Dendritic cell treated with granulocyte-macrophage colony-stimulating factor and Interleukin-4, amounts not matched to agents 40 ng/mL and 50 ng/mL, for 4 days (primary cell): ENCODE results near the gene NCAM2.
"Not testable (repeated sequence)": the region's sequence is repeated elsewhere in the genome, so short reads cannot be mapped to it uniquely, and the experiment has no call there.

ENCODE experiments used
- H3K27ac Mint-ChIP-seq: one replicate; pipeline ENCODE4 v1.8.0; 2022; ENCODE audit warnings: mild to moderate bottlenecking, mixed read lengths
- H3K27me3 Mint-ChIP-seq: one replicate; pipeline ENCODE4 v1.8.0; 2022; ENCODE audit warnings: mild to moderate bottlenecking, mixed read lengths
- H3K36me3 Mint-ChIP-seq: one replicate; pipeline ENCODE4 v1.8.0; 2022; ENCODE audit warnings: low read depth, mixed read lengths
- H3K4me1 Mint-ChIP-seq: one replicate; pipeline ENCODE4 v1.8.0; 2022; ENCODE audit warnings: low read depth, mixed read lengths
- H3K4me3 Mint-ChIP-seq: one replicate; pipeline ENCODE4 v1.8.0; 2022; ENCODE audit warnings: mild to moderate bottlenecking, moderate library complexity, mixed read lengths
- H3K9me3 Mint-ChIP-seq: one replicate; pipeline ENCODE4 v1.8.0; 2022; ENCODE audit warnings: mixed read lengths
- intact Hi-C: fragments of 100-400 bp; cut with micrococcal nuclease; formaldehyde crosslinking; loops from one replicate; pipeline ENCODE4 v1.15.0; 2022

Gene NCAM2

GRCh38 chr21:21341041-21341440 lies 342.8 kb downstream of the NCAM2 start:
- Mint-ChIP-seq H3K4me3 (no peak overlapping the region), H3K36me3 (no peaks in the 10 kb centered on the region), H3K9me3 (peaks cover 26% of the 10 kb centered on the region), H3K4me1 (no peaks in the 10 kb centered on the region), H3K27me3 (no peaks in the 10 kb centered on the region), H3K27ac (no peak overlapping the region)
- intact Hi-C loops: no loop called here

DNA sequence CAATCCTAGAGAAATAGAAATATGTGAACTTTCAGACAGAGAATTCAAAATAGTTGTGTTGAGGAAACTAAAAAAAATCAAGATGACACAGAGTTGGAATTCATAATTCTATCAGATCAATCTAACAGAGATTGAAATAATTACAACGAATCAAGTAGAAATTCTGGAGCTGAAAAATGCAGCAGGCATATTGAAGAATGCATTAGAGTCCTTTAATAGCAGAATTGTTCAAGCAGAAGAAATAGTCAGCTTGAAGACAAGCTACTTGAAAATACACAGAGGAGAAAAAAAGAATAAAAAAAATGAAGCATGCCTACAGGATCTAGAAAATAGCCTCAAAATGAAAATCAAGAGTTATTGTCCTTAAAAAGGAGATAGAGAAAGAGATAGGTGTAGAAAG lies 347.1 kb downstream of the NCAM2 start:
- no peak overlapping the region for H3K4me3 Mint-ChIP-seq
- H3K36me3 Mint-ChIP-seq: no peaks in the 10 kb centered on the region
- H3K4me1 Mint-ChIP-seq: no peaks in the 10 kb centered on the region
- peaks cover 49% of the 10 kb centered on the region for H3K9me3 Mint-ChIP-seq
- no peak overlapping the region for H3K27ac Mint-ChIP-seq
- H3K27me3 Mint-ChIP-seq: no peaks in the 10 kb centered on the region
- intact Hi-C loops: no loop called here

GRCh38 chr21:21345872-21346271 lies 347.7 kb downstream of the NCAM2 start:
- intact Hi-C loops: no loop called here
- H3K4me1 Mint-ChIP-seq: no peaks in the 10 kb centered on the region
- H3K27me3 Mint-ChIP-seq: no peaks in the 10 kb centered on the region
- no peak overlapping the region for H3K27ac Mint-ChIP-seq
- no peaks in the 10 kb centered on the region for H3K36me3 Mint-ChIP-seq
- peaks cover 49% of the 10 kb centered on the region for H3K9me3 Mint-ChIP-seq
- no peak overlapping the region for H3K4me3 Mint-ChIP-seq

- no peaks in the 10 kb centered on the region for H3K27me3 Mint-ChIP-seq
- H3K4me1 Mint-ChIP-seq: no peaks in the 10 kb centered on the region
These were observed 368.1 kb downstream of the NCAM2 start for GRCh38 chr21:21366277-21366676.

GRCh38 chr21:21367583-21367982 lies 369.4 kb downstream of the NCAM2 start:
- Mint-ChIP-seq H3K27ac (no peak overlapping the region), H3K4me1 (no peaks in the 10 kb centered on the region), H3K27me3 (no peaks in the 10 kb centered on the region), H3K36me3 (no peaks in the 10 kb centered on the region), H3K9me3 (no peaks in the 10 kb centered on the region), H3K4me3 (no peak overlapping the region)
- intact Hi-C loops: no loop called here

More at GRCh38 chr21:21366277-21366676, 368.1 kb downstream of the NCAM2 start:
- H3K27ac Mint-ChIP-seq: no peak overlapping the region
- intact Hi-C loops: no loop called here
- no peaks in the 10 kb centered on the region for H3K9me3 Mint-ChIP-seq
- no peaks in the 10 kb centered on the region for H3K36me3 Mint-ChIP-seq
- no peak overlapping the region for H3K4me3 Mint-ChIP-seq

GRCh38 chr21:21373969-21374368 lies 375.8 kb downstream of the NCAM2 start:
- Mint-ChIP-seq H3K4me1 (no peaks in the 10 kb centered on the region), H3K27ac (no peak overlapping the region), H3K9me3 (no peaks in the 10 kb centered on the region), H3K4me3 (no peak overlapping the region), H3K27me3 (no peaks in the 10 kb centered on the region), H3K36me3 (no peaks in the 10 kb centered on the region)
- intact Hi-C loops: loop anchor here (5.0 kb wide), 2 partner anchors 212 to 377 kb away; partner anchors contain the start of gene NCAM2

GRCh38 chr21:21383126-21383525 lies 384.9 kb downstream of the NCAM2 start:
- no peak overlapping the region for H3K27ac Mint-ChIP-seq
- no peaks in the 10 kb centered on the region for H3K9me3 Mint-ChIP-seq
- H3K4me1 Mint-ChIP-seq: no peaks in the 10 kb centered on the region
- H3K27me3 Mint-ChIP-seq: no peaks in the 10 kb centered on the region
- no peak overlapping the region for H3K4me3 Mint-ChIP-seq
- no peaks in the 10 kb centered on the region for H3K36me3 Mint-ChIP-seq
- intact Hi-C loops: loop anchor here (10.0 kb wide), 1 partner anchor 62 kb away; no protein-coding TSS in a partner anchor

GRCh38 chr21:21384977-21385376 lies 386.8 kb downstream of the NCAM2 start:
- H3K27me3 Mint-ChIP-seq: no peaks in the 10 kb centered on the region
- intact Hi-C loops: loop anchor here (10.0 kb wide), 1 partner anchor 60 kb away; no protein-coding TSS in a partner anchor

DNA sequence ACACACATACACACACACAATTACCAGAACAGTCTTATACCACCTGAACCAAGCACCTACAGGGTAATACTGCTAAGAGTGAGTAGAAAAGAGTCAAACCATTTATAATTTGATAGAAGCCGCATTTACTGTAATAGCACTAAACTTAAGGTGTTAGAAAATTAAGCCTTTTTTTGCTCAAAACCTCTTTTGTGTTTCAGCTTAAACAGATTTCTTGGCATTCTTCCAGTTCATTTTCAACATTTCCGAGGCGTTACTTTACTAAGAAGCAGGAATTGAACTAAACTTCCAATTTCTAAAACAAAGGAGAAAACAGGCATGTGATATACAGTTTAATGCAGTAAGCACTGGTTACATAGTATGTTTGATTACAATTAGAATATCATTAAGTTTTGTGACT lies 387.2 kb downstream of the NCAM2 start:
- H3K36me3 Mint-ChIP-seq: no peaks in the 10 kb centered on the region
- peaks cover 9% of the 10 kb centered on the region for H3K9me3 Mint-ChIP-seq
- no peaks in the 10 kb centered on the region for H3K4me1 Mint-ChIP-seq
- no peak overlapping the region for H3K27ac Mint-ChIP-seq
- no peaks in the 10 kb centered on the region for H3K27me3 Mint-ChIP-seq
- no peak overlapping the region for H3K4me3 Mint-ChIP-seq
- intact Hi-C loops: loop anchor here (10.0 kb wide), 1 partner anchor 59 kb away; no protein-coding TSS in a partner anchor

More at GRCh38 chr21:21384977-21385376, 386.8 kb downstream of the NCAM2 start:
- Mint-ChIP-seq H3K9me3 (peaks cover 9% of the 10 kb centered on the region), H3K4me1 (no peaks in the 10 kb centered on the region), H3K36me3 (no peaks in the 10 kb centered on the region), H3K27ac (no peak overlapping the region), H3K4me3 (no peak overlapping the region)

- H3K9me3 Mint-ChIP-seq: peaks cover 9% of the 10 kb centered on the region
- H3K4me1 Mint-ChIP-seq: no peaks in the 10 kb centered on the region
- intact Hi-C loops: loop anchor here (10.0 kb wide), 1 partner anchor 57 kb away; no protein-coding TSS in a partner anchor
- H3K27me3 Mint-ChIP-seq: no peaks in the 10 kb centered on the region
- no peak overlapping the region for H3K27ac Mint-ChIP-seq
- H3K36me3 Mint-ChIP-seq: no peaks in the 10 kb centered on the region
- H3K4me3 Mint-ChIP-seq: no peak overlapping the region
These were observed 389.7 kb downstream of the NCAM2 start for GRCh38 chr21:21387916-21388315.

- Mint-ChIP-seq H3K9me3 (peaks cover 45% of the 10 kb centered on the region), H3K4me1 (no peaks in the 10 kb centered on the region), H3K4me3 (no peak overlapping the region), H3K27me3 (no peaks in the 10 kb centered on the region), H3K27ac (no peak overlapping the region), H3K36me3 (no peaks in the 10 kb centered on the region)
- intact Hi-C loops: no loop called here
These were observed 395.9 kb downstream of the NCAM2 start for GRCh38 chr21:21394064-21394463.

GRCh38 chr21:21396424-21396823 lies 398.2 kb downstream of the NCAM2 start:
- H3K36me3 Mint-ChIP-seq: no peaks in the 10 kb centered on the region

GRCh38 chr21:21397464-21397863 lies 399.3 kb downstream of the NCAM2 start:
- Mint-ChIP-seq H3K4me3 (no peak overlapping the region), H3K36me3 (no peaks in the 10 kb centered on the region), H3K4me1 (no peaks in the 10 kb centered on the region), H3K9me3 (peaks cover 50% of the 10 kb centered on the region), H3K27ac (no peak overlapping the region), H3K27me3 (no peaks in the 10 kb centered on the region)
- intact Hi-C loops: no loop called here

More at GRCh38 chr21:21396424-21396823, 398.2 kb downstream of the NCAM2 start:
- intact Hi-C loops: no loop called here
- no peak overlapping the region for H3K4me3 Mint-ChIP-seq
- no peaks in the 10 kb centered on the region for H3K27me3 Mint-ChIP-seq
- no peaks in the 10 kb centered on the region for H3K4me1 Mint-ChIP-seq
- H3K27ac Mint-ChIP-seq: no peak overlapping the region
- H3K9me3 Mint-ChIP-seq: peaks cover 40% of the 10 kb centered on the region

DNA sequence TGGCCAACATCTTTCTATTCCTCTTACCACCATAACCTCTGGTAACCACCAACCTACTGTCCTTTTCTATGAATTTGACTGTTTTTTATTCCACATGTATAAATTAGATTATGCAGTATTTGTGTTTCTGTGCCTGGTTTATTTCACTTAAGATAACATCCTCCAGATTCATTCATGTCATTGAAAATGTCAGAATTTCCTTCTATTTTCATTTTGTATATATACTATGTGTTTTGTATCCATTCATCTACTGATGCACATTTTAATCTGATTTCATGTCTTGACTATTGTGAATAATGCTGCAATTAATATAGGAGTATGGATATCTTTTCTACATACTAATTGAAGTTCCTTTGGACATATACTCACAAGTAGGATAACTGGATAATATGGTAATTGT lies 403.2 kb downstream of the NCAM2 start:
- Mint-ChIP-seq H3K27ac (no peak overlapping the region), H3K27me3 (no peaks in the 10 kb centered on the region), H3K4me3 (no peak overlapping the region), H3K9me3 (peaks cover 43% of the 10 kb centered on the region), H3K36me3 (no peaks in the 10 kb centered on the region), H3K4me1 (no peaks in the 10 kb centered on the region)
- intact Hi-C loops: no loop called here

- H3K27me3 Mint-ChIP-seq, H3K27ac Mint-ChIP-seq, H3K36me3 Mint-ChIP-seq, intact Hi-C loops, H3K4me3 Mint-ChIP-seq, H3K4me1 Mint-ChIP-seq: not testable (repeated sequence)
- peaks cover 36% of the 10 kb centered on the region for H3K9me3 Mint-ChIP-seq
These were observed 404.0 kb downstream of the NCAM2 start for GRCh38 chr21:21402187-21402586.
